NCI-H1694 (cell line): ENCODE measurements around the gene LRRC31.

Source experiments
- DNase-seq: peaks from one replicate; lab custom pipeline; 2025; lab: John Stamatoyannopoulos, UW

The LRRC31 gene

GRCh38 chr3:169863458-169863899, 6.3 kb downstream of the LRRC31 start:
- peak; percentile 79 for DNase-seq

GRCh38 chr3:169861871-169862270, 7.9 kb downstream of the LRRC31 start:
- DNase-seq, result no peak

GRCh38 chr3:169857811-169858210, 11.9 kb downstream of the LRRC31 start:
- no peak for DNase-seq

GRCh38 chr3:169855514-169855913, 14.2 kb downstream of the LRRC31 start:
- DNase-seq, result no peak

- no peak for DNase-seq
These were observed 19.1 kb downstream of the LRRC31 start for GRCh38 chr3:169850618-169851017.

GRCh38 chr3:169848741-169849140, 21.0 kb downstream of the LRRC31 start:
- no peak for DNase-seq

GRCh38 chr3:169847896-169848295, 21.8 kb downstream of the LRRC31 start:
- DNase-seq, result no peak

GRCh38 chr3:169846458-169847193, 23.1 kb downstream of the LRRC31 start:
- no peak for DNase-seq

GRCh38 chr3:169842960-169843359, 26.8 kb downstream of the LRRC31 start:
- no peak for DNase-seq

GRCh38 chr3:169841171-169841570, 28.6 kb downstream of the LRRC31 start:
- DNase-seq, result peak; percentile 11

- no peak for DNase-seq
These were observed 31.2 kb downstream of the LRRC31 start for GRCh38 chr3:169838511-169839030.

- no peak for DNase-seq
These were observed 32.8 kb downstream of the LRRC31 start for GRCh38 chr3:169836942-169837275.

- DNase-seq, result no peak
These were observed 33.4 kb downstream of the LRRC31 start for GRCh38 chr3:169836078-169836941.

- DNase-seq, result no peak
These were observed 34.2 kb downstream of the LRRC31 start for GRCh38 chr3:169835533-169835932.

- DNase-seq, result no peak
These were observed 42.0 kb downstream of the LRRC31 start for GRCh38 chr3:169827712-169828111.

GRCh38 chr3:169825316-169825715, 44.4 kb downstream of the LRRC31 start:
- DNase-seq, result no peak

- no peak for DNase-seq
These were observed 46.8 kb downstream of the LRRC31 start for GRCh38 chr3:169822983-169823382.

GRCh38 chr3:169822540-169822939, 47.2 kb downstream of the LRRC31 start:
- DNase-seq, result no peak

- DNase-seq, result no peak
These were observed 47.6 kb downstream of the LRRC31 start for GRCh38 chr3:169822091-169822490.

GRCh38 chr3:169818316-169818715, 51.4 kb downstream of the LRRC31 start:
- no peak for DNase-seq

- DNase-seq, result no peak
These were observed 54.1 kb downstream of the LRRC31 start for GRCh38 chr3:169815590-169816150.

- DNase-seq, result peak; percentile 43
These were observed 55.8 kb downstream of the LRRC31 start for GRCh38 chr3:169813757-169814517.
